GM19397 (cell line): ENCODE measurements around the gene POLK.
"Not testable (repeated sequence)": the region's sequence is repeated elsewhere in the genome, so short reads cannot be mapped to it uniquely, and the experiment has no call there.

ENCODE experiments used
- ATAC-seq: cut with Tn5 transposase; IDR thresholded peaks from one replicate; pipeline ENCODE4 v1.9.1; 2021; ENCODE audit warnings: mild to moderate bottlenecking, moderate library complexity; ENCODE audit not compliant: unreplicated experiment

Gene POLK

GRCh38 chr5:75603821-75604220, 92.1 kb downstream of the POLK start:
- ATAC-seq = no peak

- not testable (repeated sequence) for ATAC-seq
Observed at GRCh38 chr5:75607341-75607740, 95.7 kb downstream of the POLK start.

GRCh38 chr5:75608870-75609269, 97.2 kb downstream of the POLK start:
- ATAC-seq = no peak

- no peak for ATAC-seq
Observed at GRCh38 chr5:75610201-75610600, 98.5 kb downstream of the POLK start.

- ATAC-seq = not testable (repeated sequence)
Observed at GRCh38 chr5:75610859-75611310, 99.2 kb downstream of the POLK start.

GRCh38 chr5:75611311-75612225, 99.9 kb downstream of the POLK start, which contains the start of gene ANKDD1B:
Gene ANKDD1B (plus strand): TSS chr5:75611453. CDS start chr5:75611635, 182 bp downstream.
- ATAC-seq = no peak

- ATAC-seq = no peak
Observed at GRCh38 chr5:75612226-75612569, 100.5 kb downstream of the POLK start.

GRCh38 chr5:75612901-75613300, 101.2 kb downstream of the POLK start:
- ATAC-seq = no peak

GRCh38 chr5:75614176-75614575, 102.5 kb downstream of the POLK start:
- no peak for ATAC-seq

GRCh38 chr5:75616371-75616881, 104.7 kb downstream of the POLK start:
- ATAC-seq = no peak

- no peak for ATAC-seq
Observed at GRCh38 chr5:75616971-75617621, 105.4 kb downstream of the POLK start.

- no peak for ATAC-seq
Observed at GRCh38 chr5:75617736-75618352, 106.2 kb downstream of the POLK start.

GRCh38 chr5:75620184-75620959, 108.7 kb downstream of the POLK start:
- no peak for ATAC-seq

- ATAC-seq = no peak
Observed at GRCh38 chr5:75622564-75622963, 110.9 kb downstream of the POLK start.

- no peak for ATAC-seq
Observed at GRCh38 chr5:75623846-75624245, 112.2 kb downstream of the POLK start.

- no peak for ATAC-seq
Observed at GRCh38 chr5:75626959-75627358, 115.3 kb downstream of the POLK start.

- no peak for ATAC-seq
Observed at GRCh38 chr5:75627801-75628200, 116.1 kb downstream of the POLK start.

- no peak for ATAC-seq
Observed at GRCh38 chr5:75630875-75631274, 119.2 kb downstream of the POLK start.

- ATAC-seq = no peak
Observed at GRCh38 chr5:75632321-75632720, 120.6 kb downstream of the POLK start.

- ATAC-seq = no peak
Observed at GRCh38 chr5:75637949-75638348, 126.3 kb downstream of the POLK start.
